Prostate gland (tissue), 2 donors: ENCODE data around the gene MTOR.

Source experiments
- CTCF ChIP-seq, 4 experiments: fragments of 200-600 bp in 2 of 4; fragments of 450-650 bp in 2 of 4; sonication (generic) in 2 of 4; IDR thresholded peaks; 1 replicate in 3 of 4; 2 replicates in 1 of 4; pipeline ENCODE4 v1.5.1; 2016 to 2019; ENCODE audit warnings: antibody characterized with exemption in 4 of 4, mild to moderate bottlenecking in 2 of 4, moderate library complexity in 2 of 4
- POLR2AphosphoS5 ChIP-seq: sonication (generic); formaldehyde crosslinking; IDR thresholded peaks from one replicate; pipeline ENCODE4 v1.6.1; 2017; ENCODE audit warnings: antibody characterized with exemption

- no peak for TF ChIP-seq POLR2AphosphoS5
- no peak for TF ChIP-seq CTCF (IDR thresholded peaks at IDR 0.05)
These were observed 111.2 kb downstream of the MTOR start for GRCh38 chr1:11151114-11151513.
